ENCODE measurements around the gene GADD45B.
"Not testable (repeated sequence)": the region's sequence is repeated elsewhere in the genome, so short reads cannot be mapped to it uniquely, and the experiment has no call there.

- not testable (repeated sequence) for TF ChIP-seq GATA1 (IDR thresholded peaks at IDR 0.05; ENCODE audit: low read depth, low read length); POLR2A (IDR thresholded peaks at IDR 0.05; ENCODE audit: low read length)
Observed at GRCh38 chr19:2493448-2493847, 17.5 kb downstream of the GADD45B start.
